Colon (tissue), 2 donors: Measurements from ENCODE around the gene EEF1B2.
"Not testable (repeated sequence)": the region's sequence is repeated elsewhere in the genome, so short reads cannot be mapped to it uniquely, and the experiment has no call there.

Experiments
- FAIRE-seq: peaks from 2 replicates; lab custom pipeline; 2012; peaks lifted over from hg19 to GRCh38; lab: Jason Lieb, UNC
- donor health status: control.
- donor health status: control.

The EEF1B2 gene

GRCh38 chr2:206164261-206164862, 4.7 kb downstream of the EEF1B2 start:
- no peak for FAIRE-seq

DNA sequence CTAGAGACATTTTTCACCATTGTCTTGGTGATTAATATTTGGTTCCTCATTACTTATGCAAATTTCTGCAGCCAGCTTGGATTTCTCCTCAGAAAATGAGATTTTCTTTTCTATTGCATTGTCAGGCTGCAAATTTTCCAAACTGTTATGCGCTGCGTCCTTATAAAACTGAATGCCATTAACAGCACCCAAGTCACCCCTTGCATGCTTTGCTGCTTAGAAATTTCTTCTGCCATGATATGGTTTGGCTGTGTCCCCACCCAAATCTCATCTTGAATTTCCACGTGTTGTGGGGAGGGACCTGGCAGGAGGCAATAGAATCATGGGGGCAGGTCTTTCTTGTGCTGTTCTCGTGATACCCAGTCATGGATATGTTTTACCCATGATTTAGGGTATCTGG, 8.5 kb downstream of the EEF1B2 start:
- FAIRE-seq, result not testable (repeated sequence)

GRCh38 chr2:206171624-206172397, 12.1 kb downstream of the EEF1B2 start:
- FAIRE-seq, result not testable (repeated sequence)

GRCh38 chr2:206173147-206173546, 13.5 kb downstream of the EEF1B2 start:
- FAIRE-seq, result no peak

- no peak for FAIRE-seq
These were observed 16.4 kb downstream of the EEF1B2 start for GRCh38 chr2:206176121-206176520.

GRCh38 chr2:206176901-206177300, 17.2 kb downstream of the EEF1B2 start:
- FAIRE-seq, result no peak

GRCh38 chr2:206181526-206181925, 21.8 kb downstream of the EEF1B2 start:
- not testable (repeated sequence) for FAIRE-seq

DNA sequence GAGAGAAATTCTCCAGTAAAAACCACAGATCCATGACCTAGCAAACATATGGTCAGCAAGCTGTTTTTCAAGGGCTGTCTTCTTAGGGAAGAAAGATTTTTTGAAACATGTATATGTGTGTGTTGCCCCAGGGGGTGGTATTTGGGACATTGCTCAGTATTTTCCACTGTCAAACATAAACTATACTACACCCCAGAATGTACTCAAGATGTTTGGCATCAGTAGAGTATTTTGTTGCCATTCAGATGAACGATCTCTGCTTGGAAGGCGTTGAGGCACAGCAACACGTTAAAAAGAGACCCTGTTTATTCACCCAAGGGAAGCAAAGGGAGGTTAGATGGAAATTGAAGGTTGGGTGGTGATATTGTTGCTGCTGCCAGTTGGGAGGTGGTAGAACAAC, 30.0 kb downstream of the EEF1B2 start:
- no peak for FAIRE-seq

DNA sequence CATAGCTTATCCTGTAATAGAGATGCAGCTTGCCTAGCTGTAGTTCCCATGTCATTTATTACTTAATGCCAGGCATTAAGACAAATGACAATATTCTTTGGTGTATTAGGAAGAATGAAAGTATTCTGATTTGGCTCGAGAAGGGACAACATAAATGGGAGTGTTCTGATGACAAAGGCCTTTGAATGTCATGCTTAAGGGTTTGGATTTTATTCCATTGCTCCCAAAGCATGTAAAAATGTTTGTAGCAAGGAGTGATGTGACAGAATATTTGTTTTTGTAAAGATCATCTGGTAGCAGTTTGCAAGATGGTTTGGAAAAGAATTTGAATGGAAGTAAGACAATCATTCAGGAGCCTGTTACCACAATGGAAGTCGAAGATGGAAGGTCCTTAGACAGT, 30.4 kb downstream of the EEF1B2 start:
- FAIRE-seq, result no peak

DNA sequence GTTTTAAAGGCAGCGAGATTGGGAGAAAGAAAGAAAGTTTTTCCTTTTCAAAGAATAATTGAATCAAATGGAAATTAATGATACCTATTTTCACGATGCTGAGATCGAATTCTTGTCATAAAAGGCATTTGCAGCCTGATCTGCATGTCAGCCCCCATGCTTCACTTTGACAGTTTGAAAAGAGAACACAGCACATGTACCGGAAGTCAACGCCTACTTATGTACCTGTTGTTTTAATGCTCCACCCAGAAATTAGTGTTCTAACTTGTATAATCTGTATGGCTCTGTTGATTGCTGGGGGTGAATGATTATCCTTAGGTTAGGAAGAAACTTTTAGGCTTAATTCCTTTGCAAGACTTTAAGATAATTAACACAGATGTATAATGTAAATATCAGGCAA, 31.0 kb downstream of the EEF1B2 start:
- FAIRE-seq, result no peak

- FAIRE-seq, result no peak
These were observed 32.5 kb downstream of the EEF1B2 start for GRCh38 chr2:206192157-206192556.

DNA sequence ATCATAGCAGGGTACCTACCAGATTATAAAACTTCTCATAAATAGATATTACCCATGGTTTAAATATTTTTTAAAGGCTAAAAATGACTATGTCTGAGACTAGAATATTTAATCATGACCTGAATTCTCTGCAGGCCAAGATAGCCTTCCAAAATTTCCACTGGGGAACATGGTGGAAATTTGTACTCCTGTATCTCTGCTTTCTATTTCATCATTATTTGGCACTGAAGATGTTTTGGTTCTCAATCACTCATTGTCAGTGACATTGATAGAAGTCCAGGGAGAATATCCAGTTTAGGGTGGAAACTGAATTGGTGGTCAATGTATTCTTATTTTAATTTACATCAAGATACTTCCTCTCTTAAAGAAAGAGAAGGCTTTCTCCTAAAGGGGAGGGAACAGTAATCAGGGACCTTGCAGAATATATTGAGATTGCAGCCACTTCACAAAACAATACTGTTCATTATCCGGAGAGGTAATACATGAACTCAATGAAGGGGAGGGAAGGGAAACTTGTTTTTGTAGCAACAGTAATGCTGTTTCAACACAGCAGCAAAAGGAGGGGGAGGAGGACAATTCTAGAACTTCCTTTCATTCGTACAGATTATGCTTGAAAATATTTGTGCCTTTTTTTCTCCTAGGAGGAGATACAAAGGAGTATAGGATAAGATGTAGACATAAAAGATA, 34.1 kb downstream of the EEF1B2 start:
- no peak for FAIRE-seq

- no peak for FAIRE-seq
These were observed 39.0 kb downstream of the EEF1B2 start for GRCh38 chr2:206198677-206199076.

DNA sequence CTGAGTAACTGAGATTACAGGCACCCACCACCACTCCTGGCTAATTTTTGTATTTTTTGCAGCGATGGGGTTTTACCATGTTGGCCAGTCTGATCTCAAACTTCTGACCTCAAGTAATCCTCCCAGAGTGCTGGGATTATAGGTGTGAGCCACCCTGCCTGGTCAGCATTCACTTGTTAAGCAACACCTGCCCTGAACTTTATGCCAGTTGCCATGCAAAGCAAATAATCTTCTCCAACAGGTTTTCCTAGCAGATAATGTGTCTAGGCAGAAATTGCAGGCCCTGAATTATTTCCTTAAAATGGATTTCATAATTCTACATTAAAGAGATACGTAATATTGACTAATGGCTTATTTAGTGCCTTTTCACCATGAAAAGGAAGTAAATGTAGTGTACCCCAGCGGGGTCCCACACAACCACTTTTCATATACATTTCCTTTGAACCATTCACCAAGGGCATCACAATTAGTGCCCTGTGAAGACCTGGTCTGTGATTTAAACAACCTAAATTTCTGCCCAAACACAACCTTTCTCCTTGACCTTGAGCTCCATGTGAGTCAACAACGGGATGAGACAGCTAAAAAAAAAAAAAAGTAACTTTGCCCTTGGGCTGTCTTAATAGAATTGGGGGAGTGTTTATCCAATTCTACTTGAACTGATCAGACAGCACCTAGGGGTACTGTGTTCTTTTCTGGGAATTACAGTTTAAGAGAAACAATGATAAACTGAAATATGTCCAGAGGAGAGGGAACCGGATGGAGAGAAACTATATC, 41.6 kb downstream of the EEF1B2 start:
- FAIRE-seq, result no peak

DNA sequence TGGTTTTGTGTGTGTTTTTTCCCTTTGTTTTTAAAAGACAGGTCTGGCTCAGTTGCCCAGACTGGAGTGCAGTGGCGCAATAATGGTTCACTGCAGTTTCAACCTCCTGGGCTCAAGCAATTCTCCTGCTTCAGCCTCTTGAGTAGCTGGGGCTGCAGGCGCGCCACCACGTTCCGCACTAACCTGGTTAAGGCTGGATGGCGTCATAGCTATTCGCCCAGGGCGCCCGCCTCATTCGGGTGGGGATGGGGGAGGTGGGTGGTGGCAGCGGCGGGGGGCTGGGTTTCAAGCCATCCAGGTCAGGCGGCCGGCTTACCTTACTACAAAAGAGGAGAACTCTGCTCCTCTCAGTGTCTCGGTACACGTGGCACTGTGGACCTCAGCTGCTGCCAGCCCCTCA, 42.8 kb downstream of the EEF1B2 start:
- no peak for FAIRE-seq

- FAIRE-seq, result no peak
These were observed 43.6 kb downstream of the EEF1B2 start for GRCh38 chr2:206203331-206203730.

DNA sequence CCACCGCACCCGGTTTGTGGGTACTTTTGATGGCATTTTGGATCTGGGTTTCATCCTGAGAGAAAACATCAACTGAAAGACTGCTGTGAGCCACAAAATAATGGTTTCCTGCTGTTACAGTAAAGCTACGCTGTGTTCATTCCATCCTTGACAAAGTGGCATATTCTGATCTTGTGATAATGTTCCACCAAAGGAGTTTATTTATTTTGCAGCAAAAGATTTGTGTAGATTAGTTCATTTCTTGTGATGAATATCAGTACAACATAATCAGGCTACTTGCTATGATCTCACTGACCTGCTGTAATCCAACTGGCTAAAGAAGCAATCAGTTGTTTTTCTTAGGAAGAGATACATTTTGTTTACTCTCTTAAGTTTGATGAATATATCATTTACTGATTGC, 45.0 kb downstream of the EEF1B2 start:
- FAIRE-seq, result no peak

DNA sequence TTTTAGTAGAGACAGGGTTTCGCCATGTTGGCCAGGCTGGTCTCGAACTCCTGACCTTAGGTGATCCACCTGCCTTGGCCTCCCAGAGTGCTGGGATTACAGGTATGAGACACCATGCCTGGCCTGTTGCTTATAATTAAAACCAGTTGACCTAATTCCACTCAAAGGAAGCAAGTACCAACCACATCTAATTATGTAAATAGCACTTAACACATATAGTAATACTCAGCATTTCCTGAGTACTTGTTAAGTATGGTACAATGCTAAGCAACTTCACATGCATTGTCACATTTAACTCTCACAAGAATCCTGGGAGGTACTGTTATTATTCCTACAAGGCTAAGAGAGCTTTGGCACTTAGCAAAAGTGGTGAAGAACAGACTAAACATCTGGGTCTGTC, 47.6 kb downstream of the EEF1B2 start:
- not testable (repeated sequence) for FAIRE-seq

- FAIRE-seq, result no peak
These were observed 49.2 kb downstream of the EEF1B2 start for GRCh38 chr2:206208900-206209299.

DNA sequence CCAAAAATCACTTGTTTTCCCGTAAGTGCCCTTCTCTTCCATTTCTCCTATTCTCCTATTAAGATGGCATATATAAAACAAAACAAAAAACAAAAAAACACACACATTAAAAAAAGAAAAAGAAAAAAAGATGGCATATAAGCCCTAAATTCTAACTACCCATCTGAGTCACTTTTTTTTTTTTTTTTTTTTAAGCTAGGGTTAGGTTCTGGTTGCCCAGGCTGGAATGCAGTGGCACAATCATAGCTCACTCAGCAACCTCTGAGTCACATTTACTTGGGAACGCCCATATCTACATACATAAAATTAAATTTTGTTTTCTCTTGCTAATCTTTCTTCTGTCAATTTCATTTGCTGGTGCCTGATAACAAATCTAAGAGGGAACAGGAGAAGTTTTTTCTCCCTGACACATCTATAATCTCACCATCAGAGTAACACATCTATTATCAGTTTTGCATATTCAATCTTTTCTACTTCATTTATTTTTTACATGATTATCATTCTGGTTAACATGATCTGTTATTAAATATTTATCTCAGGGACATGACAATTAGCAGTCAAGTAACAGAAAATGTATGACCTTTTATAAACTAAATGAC, 52.1 kb downstream of the EEF1B2 start:
- no peak for FAIRE-seq
